Mesenchymal stem cell (in vitro differentiated cells and primary cell): ENCODE results near the gene CASQ2.

ENCODE experiments used
- DNase-seq: peaks from one replicate; pipeline ENCODE4 v3.0.0-alpha.2; 2013
- H2AFZ ChIP-seq: one replicate; pipeline ENCODE4 v1.6.1; 2013; ENCODE audit warnings: low read depth, mild to moderate bottlenecking, control low read depth, inconsistent platforms, low read length, moderate library complexity
- H2AK5ac ChIP-seq: 2 replicates; pipeline ENCODE4 v1.6.1; 2013; ENCODE audit warnings: low read length, moderate library complexity, mild to moderate bottlenecking, inconsistent platforms; ENCODE audit not compliant: severe bottlenecking
- H2BK120ac ChIP-seq: one replicate; pipeline ENCODE4 v1.6.1; 2013; ENCODE audit warnings: low read depth, mild to moderate bottlenecking, inconsistent platforms, low read length, moderate library complexity
- H2BK12ac ChIP-seq, 2 experiments: one replicate each; pipeline ENCODE4 v1.6.1; 2013; ENCODE audit warnings: inconsistent platforms in 2 of 2, low read length in 2 of 2, mild to moderate bottlenecking in 2 of 2, moderate library complexity in 2 of 2, control low read depth in 1 of 2
- H2BK15ac ChIP-seq: one replicate; pipeline ENCODE4 v1.6.1; 2013; ENCODE audit warnings: mild to moderate bottlenecking, low read depth, inconsistent platforms; ENCODE audit not compliant: poor library complexity, severe bottlenecking
- H2BK5ac ChIP-seq: 2 replicates; pipeline ENCODE4 v1.6.1; 2013; ENCODE audit warnings: low read depth, mild to moderate bottlenecking, low read length, control low read depth, inconsistent platforms; ENCODE audit not compliant: poor library complexity, severe bottlenecking
- H3K14ac ChIP-seq, 2 experiments: one replicate each; pipeline ENCODE4 v1.6.1; 2013; ENCODE audit warnings: inconsistent platforms in 2 of 2, low read length in 2 of 2, control low read depth in 1 of 2, mild to moderate bottlenecking in 1 of 2, moderate library complexity in 1 of 2
- H3K18ac ChIP-seq, 2 experiments: one replicate each; pipeline ENCODE4 v1.6.1; 2013; ENCODE audit warnings: inconsistent platforms in 2 of 2, low read length in 2 of 2, control low read depth in 1 of 2, low read depth in 1 of 2, mild to moderate bottlenecking in 1 of 2
- H3K23ac ChIP-seq, 2 experiments: one replicate each; pipeline ENCODE4 v1.6.1; 2013; ENCODE audit warnings: inconsistent platforms in 2 of 2, low read length in 2 of 2, mild to moderate bottlenecking in 2 of 2, moderate library complexity in 2 of 2, control low read depth in 1 of 2
- H3K27ac ChIP-seq: 2 replicates; pipeline ENCODE4 v1.5.1; 2013; ENCODE audit warnings: mild to moderate bottlenecking, moderate library complexity, low read length, control low read depth, inconsistent platforms; ENCODE audit not compliant: poor library complexity, severe bottlenecking
- H3K27me3 ChIP-seq, 2 experiments: 2 replicates each; pipeline versions ENCODE4 v1.6.1 to v1.7.0; 2013; ENCODE audit warnings: low read length in 2 of 2, mild to moderate bottlenecking in 2 of 2, moderate library complexity in 2 of 2, control low read depth in 1 of 2, inconsistent platforms in 1 of 2; ENCODE audit not compliant: control insufficient read depth in 1 of 2, insufficient read depth in 1 of 2
- H3K36me3 ChIP-seq, 2 experiments: 2 replicates each; pipeline versions ENCODE4 v1.6.1 to v1.7.0; 2013; ENCODE audit warnings: low read length in 2 of 2, control low read depth in 1 of 2, inconsistent platforms in 1 of 2, low read depth in 1 of 2, mild to moderate bottlenecking in 1 of 2; ENCODE audit not compliant: insufficient read depth in 2 of 2, control insufficient read depth in 1 of 2
- H3K4ac ChIP-seq, 2 experiments: one replicate each; pipeline ENCODE4 v1.6.1; 2013; ENCODE audit warnings: inconsistent platforms in 2 of 2, low read length in 2 of 2, mild to moderate bottlenecking in 2 of 2, moderate library complexity in 2 of 2, control low read depth in 1 of 2, low read depth in 1 of 2
- H3K4me1 ChIP-seq: 2 replicates; pipeline ENCODE4 v1.6.1; 2013; ENCODE audit warnings: low read depth, low read length, control low read depth; ENCODE audit not compliant: control insufficient read depth, insufficient read depth
- H3K4me2 ChIP-seq: 2 replicates; pipeline ENCODE4 v1.6.1; 2013; ENCODE audit warnings: low read length, mild to moderate bottlenecking, inconsistent platforms; ENCODE audit not compliant: poor library complexity, severe bottlenecking
- H3K4me3 ChIP-seq, 2 experiments: 2 replicates each; pipeline versions ENCODE4 v1.5.1 to v1.7.0; 2013; ENCODE audit warnings: low read length in 2 of 2, mild to moderate bottlenecking in 2 of 2, control low read depth in 1 of 2, low read depth in 1 of 2; ENCODE audit not compliant: insufficient read depth in 1 of 2
- H3K79me1 ChIP-seq: replicated peaks from 2 replicates; pipeline ENCODE4 v1.6.1; 2013; ENCODE audit warnings: mild to moderate bottlenecking, control low read depth, low read length, inconsistent platforms; ENCODE audit not compliant: poor library complexity, severe bottlenecking
- H3K9ac ChIP-seq: 2 replicates; pipeline ENCODE4 v1.7.0; 2013; ENCODE audit warnings: mild to moderate bottlenecking, low read length, moderate library complexity
- H3K9me3 ChIP-seq: 2 replicates; pipeline ENCODE4 v1.7.0; 2013; ENCODE audit warnings: mild to moderate bottlenecking, low read length; ENCODE audit not compliant: control insufficient read depth
- H4K8ac ChIP-seq: one replicate; pipeline ENCODE4 v1.6.1; 2013; ENCODE audit warnings: inconsistent platforms, mild to moderate bottlenecking, low read length, moderate library complexity
- H4K91ac ChIP-seq: one replicate; pipeline ENCODE4 v1.6.1; 2013; ENCODE audit warnings: mild to moderate bottlenecking, low read length, inconsistent platforms
- WGBS: methylation state at CpG from one replicate; pipeline ENCODE4 v1.1.7; 2013; ENCODE audit warnings: mixed read lengths; 5-methylcytosine and 5-hydroxymethylcytosine counted together

The CASQ2 gene

DNA sequence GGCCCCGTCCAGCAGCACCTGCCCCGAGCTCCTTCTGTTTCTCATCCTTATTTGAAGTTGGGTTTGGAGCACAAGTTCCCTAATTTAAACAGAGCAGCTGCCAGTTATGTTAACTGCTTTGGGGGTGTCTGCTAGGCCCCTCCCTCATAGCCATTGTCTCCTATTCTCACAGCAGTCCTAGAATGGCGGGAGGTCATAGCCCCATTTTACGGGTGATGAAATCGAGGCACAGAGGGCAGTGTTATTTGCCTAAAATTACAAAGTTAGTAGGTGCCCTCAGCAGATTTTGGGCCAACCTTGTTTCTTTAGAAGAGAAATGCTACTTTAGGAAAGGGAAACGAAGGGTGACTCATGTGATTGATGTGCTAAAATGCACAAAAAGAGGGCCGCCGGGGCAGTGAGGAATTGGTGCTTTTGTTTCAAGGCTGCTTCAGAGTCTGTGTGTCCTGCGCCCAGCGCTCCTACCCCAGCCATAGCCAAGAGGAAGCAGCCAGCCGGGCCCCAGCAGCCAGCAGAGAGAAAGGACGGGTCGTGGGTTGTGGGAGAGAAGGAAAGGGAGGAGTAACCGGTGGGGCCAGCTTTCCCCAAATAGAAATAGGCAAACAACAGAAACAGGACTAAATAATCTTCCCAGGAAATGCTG, 113.7 kb downstream of the CASQ2 start:
- Histone ChIP-seq H3K4ac (no peak overlapping the region), H3K27ac (peak overlapping the region; percentile 46), H3K4me2 (peak overlapping the region; percentile 53), H3K18ac (peak overlapping the region in 1 of 2 experiments; percentile 72), H3K27me3 (no peaks in the 10 kb centered on the region), H3K79me1 (peaks cover 57% of the 10 kb centered on the region), H2BK5ac (peak overlapping the region; percentile 66), H2AK5ac (no peak overlapping the region), H3K4me3 (no peak overlapping the region), H2AFZ (no peak overlapping the region), H2BK12ac (no peak overlapping the region), H3K9me3 (no peaks in the 10 kb centered on the region), H3K23ac (no peak overlapping the region), H4K91ac (no peak overlapping the region), H3K14ac (no peak overlapping the region), H3K36me3 (peaks cover 16 to 36% of the 10 kb centered on the region in 2 experiments), H2BK120ac (peak overlapping the region; percentile 49), H2BK15ac (peak overlapping the region; percentile 70), H3K4me1 (peaks cover 23% of the 10 kb centered on the region), H3K9ac (no peak overlapping the region), H4K8ac (no peak overlapping the region)
- WGBS: 48% methylated on average over 12 of the region's 14 CpGs
- peak; percentile 42 for DNase-seq

DNA sequence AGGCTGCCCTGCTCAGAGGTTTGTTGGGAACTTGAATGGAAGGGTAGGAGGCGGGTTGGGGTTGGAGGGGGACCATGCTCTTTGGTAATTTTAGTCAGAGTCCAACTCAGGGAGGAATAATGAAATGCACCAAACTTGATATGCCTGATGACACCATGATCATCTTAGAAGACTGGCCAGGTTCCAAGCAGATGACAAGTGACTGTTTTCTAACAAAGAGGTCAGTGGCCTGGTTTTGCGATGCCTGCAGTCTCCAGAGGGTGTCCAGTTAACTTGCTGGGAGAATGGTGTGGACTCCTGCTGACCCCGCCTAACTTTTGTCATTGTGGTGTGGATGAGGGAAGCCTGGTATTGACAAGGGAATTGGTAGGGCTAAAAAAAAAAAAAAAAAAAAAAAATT, 114.4 kb downstream of the CASQ2 start:
- peaks cover 29% of the 10 kb centered on the region for H3K4me1 ChIP-seq
- no peak overlapping the region for H2BK15ac ChIP-seq
- H3K14ac ChIP-seq: no peak overlapping the region
- no peak overlapping the region for H2BK5ac ChIP-seq
- no peak overlapping the region for H2BK12ac ChIP-seq
- peaks cover 56% of the 10 kb centered on the region for H3K79me1 ChIP-seq
- H2AK5ac ChIP-seq: no peak overlapping the region
- H3K36me3 ChIP-seq: peaks cover 15 to 32% of the 10 kb centered on the region in 2 experiments
- H3K23ac ChIP-seq: peak overlapping the region in 1 of 2 experiments; percentile 49
- no peak overlapping the region for H3K4ac ChIP-seq
- H3K9me3 ChIP-seq: no peaks in the 10 kb centered on the region
- H4K91ac ChIP-seq: no peak overlapping the region
- H3K4me3 ChIP-seq: no peak overlapping the region
- no peaks in the 10 kb centered on the region for H3K27me3 ChIP-seq
- H3K9ac ChIP-seq: no peak overlapping the region
- H2BK120ac ChIP-seq: no peak overlapping the region
- no peak overlapping the region for H4K8ac ChIP-seq
- no peak overlapping the region for H3K4me2 ChIP-seq
- DNase-seq: no peak
- H3K27ac ChIP-seq: no peak overlapping the region
- 97% methylated on average over 3 of the region's 3 CpGs for WGBS
- H3K18ac ChIP-seq: no peak overlapping the region
- no peak overlapping the region for H2AFZ ChIP-seq

DNA sequence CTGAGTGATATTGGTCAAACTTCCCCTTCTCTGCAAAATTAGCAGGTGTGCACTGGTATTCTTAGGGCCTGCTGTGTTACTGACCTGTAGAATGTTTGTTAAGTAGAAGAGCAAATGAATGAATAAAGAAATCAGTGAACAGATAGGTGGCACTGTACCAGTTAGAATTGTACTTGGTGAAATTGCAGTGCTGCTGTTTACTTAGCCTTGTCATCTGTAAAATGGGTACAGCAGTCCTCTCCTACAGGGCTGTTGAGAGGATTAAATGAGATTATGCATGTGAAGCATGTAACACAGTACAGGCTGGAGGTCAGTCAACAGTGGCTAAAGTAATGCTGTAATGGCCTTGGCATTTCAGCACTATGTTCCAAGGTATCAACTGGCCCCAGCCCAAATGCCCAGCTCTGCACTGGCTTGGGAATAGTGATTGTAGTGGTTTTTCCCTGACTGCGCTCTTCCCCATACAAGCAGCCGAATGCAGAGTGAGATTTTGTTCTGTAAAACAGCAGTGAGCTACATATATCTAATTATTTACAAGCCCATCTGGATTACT, 116.2 kb downstream of the CASQ2 start:
- no peak overlapping the region for H3K4me2 ChIP-seq
- H3K23ac ChIP-seq: no peak overlapping the region
- peaks cover 51% of the 10 kb centered on the region for H3K79me1 ChIP-seq
- no peak overlapping the region for H3K9ac ChIP-seq
- H4K8ac ChIP-seq: no peak overlapping the region
- no peak overlapping the region for H3K18ac ChIP-seq
- H2AK5ac ChIP-seq: no peak overlapping the region
- no peak overlapping the region for H3K14ac ChIP-seq
- no peaks in the 10 kb centered on the region for H3K27me3 ChIP-seq
- H3K27ac ChIP-seq: no peak overlapping the region
- H2BK5ac ChIP-seq: no peak overlapping the region
- H2BK120ac ChIP-seq: no peak overlapping the region
- DNase-seq: no peak
- WGBS: 100% methylated on average over 1 of the region's 2 CpGs
- H3K36me3 ChIP-seq: peaks cover 12 to 21% of the 10 kb centered on the region in 2 experiments
- no peak overlapping the region for H2BK15ac ChIP-seq
- H2AFZ ChIP-seq: no peak overlapping the region
- no peak overlapping the region for H3K4ac ChIP-seq
- no peak overlapping the region for H3K4me3 ChIP-seq
- no peak overlapping the region for H4K91ac ChIP-seq
- no peaks in the 10 kb centered on the region for H3K9me3 ChIP-seq
- no peak overlapping the region for H2BK12ac ChIP-seq
- peaks cover 31% of the 10 kb centered on the region for H3K4me1 ChIP-seq

DNA sequence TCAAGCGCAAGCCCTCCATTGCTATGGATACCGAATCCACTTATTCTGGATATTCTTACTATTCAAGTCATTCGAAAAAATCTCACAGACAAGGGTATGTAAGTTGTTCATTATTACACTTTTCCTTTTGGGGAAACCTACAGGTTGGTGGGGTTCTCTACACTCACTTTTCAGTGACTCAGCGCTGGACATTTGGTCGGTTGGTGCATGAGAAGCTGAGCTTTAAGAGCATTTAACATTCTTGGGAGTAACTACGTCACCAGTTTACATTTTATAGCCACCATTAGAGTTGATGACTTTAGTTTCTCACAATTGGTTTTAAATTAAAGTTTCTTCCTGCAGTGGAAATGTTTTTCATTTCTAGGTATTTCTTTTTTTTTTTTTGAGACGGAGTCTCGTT, 117.1 kb downstream of the CASQ2 start:
- Histone ChIP-seq H3K14ac (no peak overlapping the region), H3K9ac (no peak overlapping the region), H3K4me1 (peaks cover 34% of the 10 kb centered on the region), H2BK12ac (no peak overlapping the region), H2BK5ac (no peak overlapping the region), H3K4me2 (no peak overlapping the region), H3K27me3 (no peaks in the 10 kb centered on the region), H2BK15ac (no peak overlapping the region), H3K4ac (no peak overlapping the region), H4K8ac (no peak overlapping the region), H2AFZ (no peak overlapping the region), H3K27ac (no peak overlapping the region), H3K23ac (peak overlapping the region in 1 of 2 experiments; percentile 38), H3K4me3 (no peak overlapping the region), H2AK5ac (no peak overlapping the region), H3K9me3 (no peaks in the 10 kb centered on the region), H3K79me1 (peaks cover 48% of the 10 kb centered on the region), H4K91ac (no peak overlapping the region), H2BK120ac (no peak overlapping the region), H3K36me3 (peaks cover 12 to 21% of the 10 kb centered on the region in 2 experiments), H3K18ac (no peak overlapping the region)
- DNase-seq: no peak
- 92% methylated on average over 5 of the region's 8 CpGs for WGBS
